Upper lobe of left lung (tissue), 4 donors: ENCODE results near the gene EGLN1.

ENCODE experiments used
- POLR2AphosphoS5 ChIP-seq, 2 donors: sonication (generic); formaldehyde crosslinking; IDR thresholded peaks; one replicate each; pipeline ENCODE4 v1.5.1; 2017; ENCODE audit warnings: antibody characterized with exemption in 2 of 2
- TF ChIP-seq, protein P1 (sequence below), 6 experiments: fragments of 450-650 bp in 4 of 6; fragments of 200-600 bp in 2 of 6; sonication (generic) in 2 of 6; IDR thresholded peaks; one replicate each; pipeline ENCODE4 v1.5.1; 2016 to 2019; ENCODE audit warnings: antibody characterized with exemption in 6 of 6

DNA sequence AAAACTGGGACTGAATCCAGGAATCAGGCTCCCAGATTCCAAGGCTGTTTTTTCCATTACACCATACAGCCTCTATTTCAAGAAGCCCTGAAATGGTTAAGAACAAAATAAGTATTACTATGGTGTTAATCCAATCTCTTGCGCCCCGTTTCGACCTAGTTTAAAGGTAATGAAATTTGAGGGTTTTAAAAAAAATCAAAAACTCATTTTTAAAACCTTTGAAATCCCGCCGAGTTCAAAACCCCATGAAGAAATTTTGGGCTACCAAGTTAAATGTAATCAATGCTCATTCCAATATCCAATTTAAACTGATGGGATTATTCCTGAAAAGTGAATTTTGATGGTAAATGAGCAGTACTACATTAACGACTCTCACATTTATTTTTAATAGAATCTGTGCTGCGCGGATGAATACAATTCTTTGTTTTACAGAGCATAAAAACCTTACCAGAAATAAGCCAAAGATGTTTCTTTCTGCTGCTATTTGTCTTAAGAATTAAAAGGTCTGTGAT lies 767 bp upstream of the EGLN1 start:
- TF ChIP-seq POLR2AphosphoS5 (IDR thresholded peaks at IDR 0.05), result no peak
- TF ChIP-seq, protein P1, sequence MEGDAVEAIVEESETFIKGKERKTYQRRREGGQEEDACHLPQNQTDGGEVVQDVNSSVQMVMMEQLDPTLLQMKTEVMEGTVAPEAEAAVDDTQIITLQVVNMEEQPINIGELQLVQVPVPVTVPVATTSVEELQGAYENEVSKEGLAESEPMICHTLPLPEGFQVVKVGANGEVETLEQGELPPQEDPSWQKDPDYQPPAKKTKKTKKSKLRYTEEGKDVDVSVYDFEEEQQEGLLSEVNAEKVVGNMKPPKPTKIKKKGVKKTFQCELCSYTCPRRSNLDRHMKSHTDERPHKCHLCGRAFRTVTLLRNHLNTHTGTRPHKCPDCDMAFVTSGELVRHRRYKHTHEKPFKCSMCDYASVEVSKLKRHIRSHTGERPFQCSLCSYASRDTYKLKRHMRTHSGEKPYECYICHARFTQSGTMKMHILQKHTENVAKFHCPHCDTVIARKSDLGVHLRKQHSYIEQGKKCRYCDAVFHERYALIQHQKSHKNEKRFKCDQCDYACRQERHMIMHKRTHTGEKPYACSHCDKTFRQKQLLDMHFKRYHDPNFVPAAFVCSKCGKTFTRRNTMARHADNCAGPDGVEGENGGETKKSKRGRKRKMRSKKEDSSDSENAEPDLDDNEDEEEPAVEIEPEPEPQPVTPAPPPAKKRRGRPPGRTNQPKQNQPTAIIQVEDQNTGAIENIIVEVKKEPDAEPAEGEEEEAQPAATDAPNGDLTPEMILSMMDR (IDR thresholded peaks at IDR 0.05), result no peak
